HL-60 (cell line): Measurements from ENCODE around the gene ZNF256.

Experiments
- GABPA ChIP-seq: IDR thresholded peaks from 2 replicates; pipeline ENCODE4 v1.6.1; 2012; ENCODE audit warnings: low read depth
- POLR2AphosphoS5 ChIP-seq: IDR thresholded peaks from 2 replicates; pipeline ENCODE4 v1.6.1; 2012; ENCODE audit warnings: low read depth
- REST ChIP-seq: IDR thresholded peaks from 2 replicates; pipeline ENCODE4 v1.6.1; 2012; ENCODE audit warnings: low read depth; ENCODE audit not compliant: insufficient replicate concordance
- TF ChIP-seq, protein P1 (sequence below): IDR thresholded peaks from one replicate; pipeline ENCODE4 v1.5.1; 2011; ENCODE audit warnings: low read length, control low read depth, inconsistent platforms; ENCODE audit not compliant: insufficient read depth

DNA sequence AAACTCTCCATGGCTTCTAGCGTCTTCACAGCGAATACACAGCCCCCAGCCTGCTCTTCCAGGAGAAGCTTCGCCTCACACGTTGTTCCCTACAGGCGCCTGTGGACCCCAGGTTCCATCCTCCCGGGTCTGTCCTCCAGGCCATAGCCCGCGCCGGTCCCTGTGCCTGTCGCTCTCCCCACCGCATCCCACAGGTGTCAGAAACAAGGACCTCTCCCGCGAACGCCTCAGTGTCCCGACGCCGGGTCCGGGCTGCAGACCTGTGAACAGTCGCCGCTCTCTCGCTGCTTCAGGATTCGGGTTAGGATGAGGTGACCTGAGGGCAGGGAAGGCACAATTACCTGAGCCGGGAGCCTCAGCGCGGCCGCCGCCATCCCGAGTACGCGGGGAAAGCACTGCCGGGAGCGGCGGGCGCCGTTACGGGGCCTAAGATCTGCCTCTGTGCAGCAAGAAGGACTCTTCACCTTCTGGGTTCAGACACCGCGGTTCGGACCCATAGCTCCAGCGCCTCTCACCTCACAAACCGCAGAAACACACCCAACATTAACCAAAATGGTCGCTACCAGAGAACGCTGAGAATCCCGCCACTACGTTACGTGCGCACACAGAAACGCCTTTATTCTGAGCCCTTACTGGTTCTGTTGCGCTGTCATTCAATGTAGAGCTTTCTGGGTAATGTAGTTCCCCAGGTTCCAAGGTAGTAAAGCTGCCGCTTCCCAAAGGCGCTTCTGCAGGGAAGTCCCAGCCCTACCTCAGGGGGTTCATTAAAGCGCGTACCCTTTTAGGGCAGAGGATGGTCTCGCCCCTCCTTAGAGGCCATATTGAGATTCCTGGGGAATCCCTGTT lies 12.5 kb downstream of the ZNF256 start, which contains the start of gene ZNF418:
- TF ChIP-seq, protein P1, sequence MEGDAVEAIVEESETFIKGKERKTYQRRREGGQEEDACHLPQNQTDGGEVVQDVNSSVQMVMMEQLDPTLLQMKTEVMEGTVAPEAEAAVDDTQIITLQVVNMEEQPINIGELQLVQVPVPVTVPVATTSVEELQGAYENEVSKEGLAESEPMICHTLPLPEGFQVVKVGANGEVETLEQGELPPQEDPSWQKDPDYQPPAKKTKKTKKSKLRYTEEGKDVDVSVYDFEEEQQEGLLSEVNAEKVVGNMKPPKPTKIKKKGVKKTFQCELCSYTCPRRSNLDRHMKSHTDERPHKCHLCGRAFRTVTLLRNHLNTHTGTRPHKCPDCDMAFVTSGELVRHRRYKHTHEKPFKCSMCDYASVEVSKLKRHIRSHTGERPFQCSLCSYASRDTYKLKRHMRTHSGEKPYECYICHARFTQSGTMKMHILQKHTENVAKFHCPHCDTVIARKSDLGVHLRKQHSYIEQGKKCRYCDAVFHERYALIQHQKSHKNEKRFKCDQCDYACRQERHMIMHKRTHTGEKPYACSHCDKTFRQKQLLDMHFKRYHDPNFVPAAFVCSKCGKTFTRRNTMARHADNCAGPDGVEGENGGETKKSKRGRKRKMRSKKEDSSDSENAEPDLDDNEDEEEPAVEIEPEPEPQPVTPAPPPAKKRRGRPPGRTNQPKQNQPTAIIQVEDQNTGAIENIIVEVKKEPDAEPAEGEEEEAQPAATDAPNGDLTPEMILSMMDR: no peak
- TF ChIP-seq POLR2AphosphoS5 (peak; percentile 42; the same call in 1 of the 2 replicates), REST (no peak), GABPA (no peak)
